DMS153 (cell line): ENCODE measurements around the gene NBEAL2.
"Not testable (repeated sequence)": the region's sequence is repeated elsewhere in the genome, so short reads cannot be mapped to it uniquely, and the experiment has no call there.

Experiments used
- DNase-seq: peaks from one replicate; lab custom pipeline; 2025; lab: John Stamatoyannopoulos, UW

NBEAL2 gene

DNA sequence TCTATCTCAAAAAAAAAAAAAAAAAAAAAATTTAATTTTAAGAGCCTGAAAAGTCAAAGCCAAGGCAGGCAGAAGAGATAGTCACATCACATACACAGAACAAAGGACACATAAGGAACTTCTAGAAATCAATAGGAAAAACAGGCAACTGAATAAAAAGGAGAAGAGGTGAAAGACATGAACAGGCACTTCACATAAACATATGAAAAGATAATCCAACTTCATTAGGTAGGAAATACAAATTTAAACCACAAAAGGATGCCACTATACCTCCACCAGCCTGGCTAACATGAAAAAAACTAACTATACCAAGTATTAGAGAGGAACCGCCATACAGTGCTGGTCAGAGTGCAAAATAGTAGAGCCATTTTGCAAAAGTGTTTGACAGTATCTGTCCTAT is 17.0 kb upstream of the NBEAL2 start:
- no peak for DNase-seq

DNA sequence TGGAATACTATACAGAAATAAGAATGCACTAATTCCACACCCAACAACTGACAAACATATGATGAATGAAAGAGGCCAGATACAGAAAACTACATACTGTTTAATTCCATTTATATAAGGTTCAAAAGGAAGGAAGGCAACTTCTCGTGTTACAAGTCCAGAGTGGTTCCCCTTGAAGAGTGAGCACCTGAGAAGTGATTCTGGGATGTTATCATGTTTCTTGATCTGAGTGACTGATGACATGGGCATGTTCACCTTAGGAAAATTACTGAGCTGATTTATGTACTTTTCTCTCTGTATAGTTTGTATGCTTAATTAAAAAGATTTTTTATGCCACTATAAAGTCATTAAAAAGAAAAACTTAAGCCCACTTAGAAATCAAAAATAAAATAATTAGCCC is 16.5 kb upstream of the NBEAL2 start:
- no peak for DNase-seq

DNA sequence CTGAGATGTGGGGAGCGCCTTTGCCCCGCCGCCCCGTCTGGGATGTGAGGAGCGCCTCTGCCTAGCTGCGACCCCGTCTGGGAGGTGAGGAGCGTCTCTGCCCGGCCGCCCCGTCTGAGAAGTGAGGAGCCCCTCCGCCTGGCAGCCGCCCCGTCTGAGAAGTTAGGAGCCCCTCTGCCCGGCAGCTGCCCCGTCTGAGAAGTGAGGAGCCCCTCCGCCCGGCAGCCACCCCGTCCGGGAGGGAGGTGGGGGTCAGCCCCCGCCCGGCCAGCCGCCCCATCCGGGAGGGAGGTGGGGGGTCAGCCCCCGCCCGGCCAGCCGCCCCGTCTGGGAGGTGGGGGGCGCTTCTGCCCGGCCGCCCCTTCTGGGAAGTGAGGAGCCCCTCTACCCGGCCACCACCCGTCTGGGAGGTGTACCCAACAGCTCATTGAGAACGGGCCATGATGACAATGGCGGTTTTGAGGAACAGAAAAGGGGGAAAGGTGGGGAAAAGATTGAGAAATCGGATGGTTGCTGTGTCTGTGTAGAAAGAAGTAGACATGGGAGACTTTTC is 15.4 kb upstream of the NBEAL2 start:
- DNase-seq: not testable (repeated sequence)

DNA sequence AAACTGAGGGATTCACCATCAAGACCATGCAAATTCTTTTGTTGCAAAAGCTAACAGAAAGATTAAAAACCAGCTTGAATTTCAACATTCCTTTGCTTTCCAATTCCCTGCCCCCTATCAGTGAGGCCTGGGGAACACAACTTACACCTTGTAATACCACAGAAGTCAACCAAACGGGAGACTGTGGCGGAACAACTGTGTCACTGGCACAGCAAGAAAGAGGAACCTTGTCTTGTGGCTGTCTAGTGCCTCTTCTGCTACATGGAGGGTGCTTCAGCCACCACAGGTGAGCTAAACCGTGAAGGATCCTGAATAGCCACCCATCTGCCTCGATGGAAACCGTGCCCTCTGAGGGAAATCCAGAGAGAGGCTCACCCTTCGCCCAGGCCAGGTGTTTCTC is 14.3 kb upstream of the NBEAL2 start:
- DNase-seq: no peak

DNA sequence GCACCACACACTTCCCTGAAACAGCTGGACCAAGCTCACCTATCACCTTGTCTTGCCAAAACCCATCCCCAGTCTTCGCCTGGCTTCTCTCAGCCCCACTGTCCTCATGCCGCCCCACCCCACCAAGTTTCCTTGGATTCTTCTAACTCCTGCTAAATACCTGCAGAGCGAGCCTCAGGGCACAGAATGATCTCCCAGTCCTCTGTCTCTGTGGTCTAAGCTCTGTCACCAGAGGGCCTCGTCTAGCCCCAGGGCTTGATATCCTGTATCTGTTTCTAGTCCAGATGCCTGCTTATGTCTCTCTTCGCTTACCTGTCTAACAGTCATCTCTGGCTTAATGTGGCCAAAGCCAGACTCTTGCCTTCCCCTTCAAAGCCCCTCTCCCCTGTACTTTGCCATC is 12.7 kb upstream of the NBEAL2 start:
- no peak for DNase-seq

DNA sequence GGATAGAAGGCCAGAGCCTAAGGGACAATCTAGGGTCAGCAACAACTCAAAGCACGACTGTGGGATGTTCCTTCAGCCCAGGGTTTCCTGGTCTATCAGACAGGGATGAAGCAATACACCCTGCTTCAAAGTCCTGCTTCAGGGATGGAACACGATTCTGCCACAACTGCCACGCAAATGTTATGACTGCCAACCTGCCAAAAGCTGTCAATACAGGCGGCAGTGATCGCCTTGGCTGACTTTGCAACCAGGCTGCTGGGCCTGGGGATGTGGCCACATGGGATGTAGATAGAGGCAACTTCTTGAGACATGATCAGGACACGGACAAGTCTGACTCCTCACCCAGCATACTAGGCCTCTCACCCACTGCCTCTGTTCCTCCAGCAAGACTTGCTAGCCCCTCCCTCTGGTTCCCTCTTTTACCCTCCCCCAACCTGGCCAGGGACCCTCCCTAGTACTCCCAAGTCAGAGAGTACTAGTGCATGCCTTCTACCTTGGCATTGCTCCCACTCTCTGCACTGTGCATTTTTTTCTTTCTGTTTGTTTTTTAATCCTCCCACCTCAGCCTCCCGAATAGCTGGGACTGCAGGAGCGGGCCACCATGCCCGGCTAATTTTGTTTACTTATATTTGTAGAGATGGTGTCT is 10.6 kb upstream of the NBEAL2 start:
- DNase-seq: no peak

DNA sequence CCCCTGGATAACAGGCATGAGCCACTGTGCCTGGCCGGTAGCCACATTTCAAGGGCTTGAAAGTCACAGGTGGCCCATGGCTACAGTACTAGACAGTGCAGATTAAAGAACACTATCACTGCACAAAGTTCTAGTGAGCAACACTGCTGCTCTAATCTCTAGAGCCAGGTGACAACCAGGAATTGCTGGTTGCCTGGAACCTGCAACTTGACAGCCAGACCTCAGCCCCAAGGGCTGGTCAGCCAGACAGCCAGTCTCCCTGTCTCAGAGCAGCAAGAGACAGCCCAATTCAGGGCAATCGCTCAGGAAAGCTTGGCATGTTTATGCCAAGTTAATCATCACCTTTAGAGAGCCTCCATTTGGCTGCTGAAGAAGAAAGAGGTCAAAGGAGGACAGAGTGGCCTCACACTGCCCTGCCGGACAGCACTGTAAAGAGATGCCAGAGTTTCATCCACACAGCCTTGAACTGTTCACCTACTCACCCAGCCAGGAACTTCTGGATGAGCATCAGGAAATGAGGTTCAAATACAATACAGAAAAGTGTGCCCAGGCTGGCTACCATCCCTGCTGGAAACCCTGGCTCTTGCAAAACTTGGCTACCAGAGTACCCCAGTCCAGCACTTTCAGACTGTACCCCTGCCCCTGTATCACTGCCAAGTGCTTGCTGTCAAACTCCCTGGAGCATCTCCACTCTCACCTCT is 8.9 kb upstream of the NBEAL2 start:
- no peak for DNase-seq

DNA sequence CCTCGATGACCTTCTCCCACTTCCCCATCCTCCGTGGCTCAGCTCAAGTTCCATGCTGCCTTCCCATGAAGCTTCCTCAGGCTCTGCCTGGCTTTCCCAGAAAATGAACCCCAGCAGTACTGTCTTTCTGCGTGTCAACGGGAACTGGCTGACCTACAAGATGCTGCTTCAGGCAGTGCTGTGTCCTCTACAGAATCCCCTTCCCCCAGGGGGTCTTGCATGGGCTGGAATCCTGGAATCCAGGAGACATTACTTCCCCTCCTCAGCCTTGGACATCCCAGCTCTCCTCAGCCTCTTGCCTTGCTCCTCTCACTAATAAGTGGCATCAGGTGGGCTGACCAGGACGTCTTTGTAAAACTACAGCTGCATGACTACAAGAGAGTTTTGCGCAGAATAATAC is 8.3 kb upstream of the NBEAL2 start:
- no peak for DNase-seq

DNA sequence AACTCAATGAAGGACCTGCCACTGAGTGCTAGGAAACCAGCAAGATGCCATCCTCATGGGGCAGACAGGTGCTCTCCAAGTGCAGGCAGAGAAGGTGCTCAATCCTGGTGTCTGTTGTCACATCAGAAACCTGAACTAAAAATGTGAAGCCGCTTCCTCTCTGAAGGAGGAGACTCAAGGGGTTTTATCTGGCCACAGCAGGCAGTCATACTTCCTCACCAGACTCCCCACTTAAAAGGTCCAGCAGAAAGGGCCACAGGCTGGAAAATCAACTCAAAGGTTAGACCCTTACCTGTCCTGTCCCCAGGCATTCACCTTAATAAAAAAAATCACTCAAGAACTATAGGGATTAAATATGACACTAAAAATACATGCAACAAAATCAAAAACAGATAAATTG is 7.7 kb upstream of the NBEAL2 start:
- no peak for DNase-seq

DNA sequence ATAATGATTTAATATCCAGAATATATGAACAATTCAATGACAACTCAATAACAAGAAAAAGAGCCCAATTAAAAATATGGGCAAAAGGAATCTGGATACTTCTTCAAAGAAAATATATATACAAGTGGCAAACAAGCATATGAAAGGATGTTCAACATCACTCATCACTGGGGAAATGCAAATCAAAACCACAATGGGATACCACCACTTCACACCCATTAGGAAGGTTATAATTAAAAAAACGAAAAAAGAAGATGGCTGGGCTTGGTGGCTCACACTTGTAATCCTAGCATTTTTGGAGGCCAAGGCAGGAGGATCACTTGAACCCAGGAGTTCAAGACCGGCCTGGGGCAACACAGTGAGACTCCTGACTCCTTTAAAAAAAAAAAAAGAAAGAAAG is 7.1 kb upstream of the NBEAL2 start:
- no peak for DNase-seq

DNA sequence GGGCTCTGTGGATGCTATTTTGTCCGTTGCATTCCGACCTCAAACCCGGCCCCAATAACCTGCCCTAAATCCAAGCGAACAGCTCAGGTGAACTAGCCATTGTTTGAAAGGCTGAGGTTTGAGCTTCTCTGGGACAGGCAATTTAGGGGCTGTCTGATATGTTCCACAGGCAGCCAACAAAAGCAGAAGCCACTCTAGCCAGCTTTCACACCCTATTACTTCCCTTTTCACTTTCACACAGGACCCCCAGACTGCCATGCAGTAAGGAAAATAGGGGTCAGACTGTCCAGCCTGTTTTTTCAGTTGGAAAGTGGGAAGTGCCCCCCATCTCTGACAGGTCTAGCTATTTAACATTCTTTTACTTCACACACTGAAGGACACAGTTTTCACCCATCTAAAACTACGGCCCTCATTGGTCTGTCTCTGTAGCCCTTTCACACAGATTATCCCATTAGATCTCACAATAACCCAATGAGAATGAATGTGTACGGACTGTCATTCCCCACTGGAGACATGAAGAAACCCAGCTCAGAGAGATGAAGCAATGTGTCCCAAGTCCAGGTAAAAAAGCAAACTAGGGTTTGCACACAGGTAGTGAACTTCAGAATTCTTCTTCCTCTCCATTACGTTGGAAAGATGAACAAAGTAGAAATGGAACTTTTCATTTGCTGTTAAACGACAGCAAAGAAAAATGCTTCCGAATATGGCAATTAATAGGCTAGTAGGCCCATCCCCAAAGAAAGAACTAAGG is 4.9 kb upstream of the NBEAL2 start:
- no peak for DNase-seq

DNA sequence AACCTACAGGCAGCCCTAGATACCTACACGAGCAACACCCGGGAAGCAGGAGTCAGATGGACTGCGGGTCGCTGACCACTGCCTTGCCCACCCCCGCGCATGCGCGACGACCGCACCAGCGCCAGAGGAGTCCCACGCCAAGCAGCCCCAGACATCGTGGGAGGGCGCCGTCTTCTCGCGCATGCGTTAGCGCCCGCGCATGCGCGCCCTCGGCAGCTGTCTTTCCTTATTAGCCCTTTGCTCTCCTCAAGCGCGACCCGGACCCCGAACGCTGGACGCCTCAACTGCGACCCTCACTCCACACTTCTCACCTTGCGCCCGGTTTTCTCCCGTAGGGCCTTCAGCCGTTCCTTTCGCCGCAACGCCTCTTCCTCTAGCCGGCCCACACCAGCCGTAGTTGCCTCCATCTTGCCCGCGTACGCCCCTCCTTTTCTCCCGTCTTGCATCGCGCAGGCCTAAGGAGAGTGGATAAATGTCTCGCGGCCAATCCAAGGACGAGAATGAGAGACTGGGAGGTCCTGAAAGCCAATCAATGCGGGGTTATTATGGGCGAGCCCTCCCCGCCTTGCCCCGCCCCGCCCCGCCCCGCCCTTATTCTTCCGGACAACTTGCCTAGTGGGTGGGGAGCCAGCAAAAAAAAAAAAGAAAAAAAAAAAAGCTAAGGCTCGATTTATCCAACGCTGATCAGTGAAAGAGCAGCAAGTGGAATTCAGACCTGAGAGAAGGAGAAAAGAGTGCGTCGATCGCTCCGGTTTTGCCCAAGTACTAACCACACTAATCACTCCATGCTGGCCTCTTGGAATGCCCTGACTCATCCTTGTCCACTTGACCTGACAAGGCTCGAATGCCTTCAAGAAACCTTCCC is 2.9 kb upstream of the NBEAL2 start, which contains the start of gene CCDC12:
TSS of gene CCDC12 (minus strand) at position 420 of the 865 bp plus-strand sequence. CDS start at position 407, 13 bp downstream.
- peak; percentile 89 for DNase-seq

DNA sequence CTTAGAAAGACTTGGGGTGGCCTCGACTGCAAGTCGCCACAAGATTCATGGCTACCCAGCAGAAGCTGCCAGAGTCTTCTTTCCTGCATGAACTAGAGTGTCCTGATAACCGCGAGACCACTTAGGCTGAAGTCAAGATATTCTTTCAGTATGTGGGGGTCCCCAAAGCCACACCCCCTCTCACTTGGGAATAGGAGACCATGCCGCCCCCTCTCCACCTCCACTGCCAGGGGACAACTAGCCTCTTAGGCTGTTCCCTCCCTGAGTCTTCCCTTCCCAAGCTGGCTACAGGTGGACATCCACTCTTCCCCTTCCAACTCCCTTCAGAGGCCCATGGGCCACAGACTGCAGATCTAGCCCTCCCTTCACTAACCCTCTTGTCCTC is 1.7 kb upstream of the NBEAL2 start:
- DNase-seq: no peak

DNA sequence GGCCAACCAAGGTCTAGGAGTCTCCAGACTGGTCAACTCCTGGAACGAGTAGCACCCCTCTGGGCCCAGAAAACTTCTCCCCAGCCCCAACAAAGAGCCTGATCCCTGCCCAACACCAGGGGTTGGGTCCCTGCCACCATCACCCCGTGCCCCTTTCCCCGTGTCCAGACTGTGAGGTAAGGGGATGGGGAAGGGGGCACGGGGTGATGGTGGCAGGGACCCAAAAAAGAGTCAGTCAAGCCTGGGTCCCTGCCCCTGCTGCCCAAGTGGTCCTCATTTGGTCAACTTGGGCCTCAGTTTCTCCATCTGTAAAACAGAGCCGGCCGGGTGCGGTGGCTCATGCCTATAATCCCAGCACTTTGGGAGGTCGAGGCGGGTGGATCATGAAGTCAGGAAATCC is 1.1 kb upstream of the NBEAL2 start:
- DNase-seq: no peak

DNA sequence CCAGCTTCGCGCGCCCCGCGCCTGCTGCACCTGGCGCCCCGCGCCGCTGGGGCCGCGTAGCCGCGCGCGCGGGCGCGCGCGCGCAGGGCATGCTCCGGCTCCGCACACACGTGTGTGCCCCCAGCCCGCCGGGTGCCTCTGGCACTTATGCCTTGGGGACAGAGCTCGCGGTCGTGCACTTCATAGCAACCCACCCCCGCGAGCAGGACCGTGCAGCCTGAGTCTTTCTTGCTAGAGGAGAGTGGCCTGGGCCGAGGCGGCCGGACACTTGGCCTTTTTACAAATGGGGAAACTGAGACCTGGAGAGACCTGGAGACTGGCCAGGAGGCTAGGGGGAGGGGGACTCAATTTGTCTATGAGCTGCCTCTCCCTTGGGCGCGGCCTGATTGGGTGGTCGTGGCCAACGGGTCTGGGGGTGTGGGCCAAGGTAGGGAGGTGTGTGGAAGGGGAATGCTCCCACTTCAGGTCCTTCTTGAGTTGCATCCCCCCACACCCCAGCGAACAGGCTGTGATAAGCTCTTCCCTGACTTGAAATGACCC is 562 bp downstream of the NBEAL2 start:
- DNase-seq: no peak

DNA sequence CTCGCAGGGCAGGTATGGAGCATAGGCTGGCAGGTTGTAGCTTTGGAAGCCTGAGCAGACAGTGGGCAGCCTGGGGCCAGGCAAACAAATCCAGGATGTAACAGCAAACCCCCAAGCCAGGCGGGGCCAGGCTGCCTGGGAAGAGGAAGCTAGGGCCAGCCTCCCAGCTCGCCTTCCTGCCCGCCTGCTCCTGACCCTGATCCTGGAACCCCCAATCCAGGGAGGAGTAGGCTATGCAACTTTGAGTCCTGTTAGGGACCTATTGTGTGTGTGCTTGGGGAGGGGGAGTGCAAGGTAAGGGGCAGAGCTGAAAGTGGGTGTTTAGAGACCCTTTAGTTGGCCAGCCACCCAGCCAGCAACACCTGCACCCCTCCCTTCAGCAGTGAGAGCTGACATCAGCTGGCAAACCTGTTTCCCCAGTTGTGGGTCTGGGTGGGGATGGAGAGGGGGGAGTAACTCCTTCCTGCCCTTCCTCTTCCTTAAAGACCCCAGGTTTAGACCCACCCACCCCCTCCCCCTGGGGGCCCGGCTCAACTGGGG is 2.5 kb downstream of the NBEAL2 start:
- peak; percentile 2 for DNase-seq

DNA sequence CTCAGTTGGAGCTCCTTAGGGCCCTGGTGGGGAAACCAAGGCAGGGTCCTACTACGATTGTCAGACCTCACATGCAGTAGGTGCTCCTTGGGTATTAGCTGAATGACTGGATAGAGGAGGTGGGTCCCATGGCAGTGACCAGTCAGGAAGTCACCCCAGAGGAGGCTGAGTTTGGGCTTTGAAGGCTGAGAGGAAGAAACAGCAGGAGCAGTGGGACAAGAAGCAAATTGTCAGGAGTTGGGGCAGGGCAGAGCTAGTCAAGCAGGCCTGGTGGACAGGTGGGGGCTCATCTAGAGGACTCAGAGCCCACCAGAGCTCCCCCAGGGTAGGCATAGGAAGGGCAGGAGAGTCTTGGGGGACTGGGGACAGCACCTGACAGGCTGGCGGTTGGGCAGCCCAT is 3.1 kb downstream of the NBEAL2 start:
- no peak for DNase-seq

DNA sequence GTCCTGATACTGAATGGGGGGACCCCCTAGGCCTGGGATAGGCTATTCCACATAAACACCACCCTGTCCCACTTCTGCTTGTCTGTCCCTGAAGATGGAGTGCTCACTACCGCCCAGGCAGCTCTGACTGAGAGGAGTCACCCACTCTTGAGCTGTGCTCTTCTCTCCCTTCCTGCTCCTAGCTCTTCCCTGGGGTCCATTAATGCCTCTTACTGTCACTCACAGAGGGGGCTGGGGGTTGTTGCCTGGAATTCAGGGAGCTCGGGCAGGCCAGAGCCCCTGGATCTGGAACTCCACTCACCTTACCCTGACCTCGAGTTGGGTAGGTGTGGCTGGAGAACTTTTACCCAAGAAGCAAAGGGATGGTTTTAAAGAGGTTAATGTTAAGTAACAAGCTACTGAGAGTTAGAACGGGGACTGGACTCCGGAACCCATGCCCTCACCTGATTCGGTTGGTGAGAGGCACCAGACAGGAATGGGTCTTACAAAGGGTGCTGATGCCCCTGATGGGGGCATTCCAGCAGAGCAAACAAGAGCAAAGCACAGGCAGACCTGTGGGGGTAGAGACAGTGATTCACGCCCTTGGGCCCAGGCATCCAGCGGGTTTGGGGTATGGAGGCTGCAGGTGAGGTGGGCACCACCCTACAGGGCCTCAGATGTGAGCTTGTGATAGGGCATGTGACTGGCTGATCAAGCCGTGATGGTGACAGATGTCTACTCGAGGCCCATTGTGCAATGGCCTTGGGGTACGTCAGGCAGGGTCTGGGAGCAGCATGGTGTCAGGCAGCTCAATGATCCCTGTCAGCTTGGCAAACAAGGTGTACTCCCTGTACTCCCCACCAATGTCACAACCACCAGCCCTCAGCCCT is 5.4 kb downstream of the NBEAL2 start:
- DNase-seq: no peak

DNA sequence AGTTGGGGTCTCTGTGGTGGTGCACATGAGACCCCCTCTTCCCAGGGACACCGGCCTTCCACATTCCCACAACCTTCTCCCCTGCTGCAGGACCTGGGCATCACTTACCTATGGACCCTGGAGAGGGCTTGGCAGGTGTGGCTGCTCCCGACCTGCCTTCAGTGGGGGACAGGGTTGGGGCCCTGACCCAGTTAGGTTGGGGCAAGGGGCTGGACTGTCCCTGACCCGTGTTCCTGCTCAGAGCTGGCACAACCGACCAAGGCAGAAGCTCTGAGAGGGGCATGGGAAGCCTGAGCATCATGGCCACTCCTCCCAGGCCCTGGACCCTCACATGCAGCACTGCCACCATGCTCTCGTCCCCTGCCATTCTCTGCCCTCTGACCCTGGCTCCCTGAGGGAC is 6.1 kb downstream of the NBEAL2 start:
- no peak for DNase-seq

DNA sequence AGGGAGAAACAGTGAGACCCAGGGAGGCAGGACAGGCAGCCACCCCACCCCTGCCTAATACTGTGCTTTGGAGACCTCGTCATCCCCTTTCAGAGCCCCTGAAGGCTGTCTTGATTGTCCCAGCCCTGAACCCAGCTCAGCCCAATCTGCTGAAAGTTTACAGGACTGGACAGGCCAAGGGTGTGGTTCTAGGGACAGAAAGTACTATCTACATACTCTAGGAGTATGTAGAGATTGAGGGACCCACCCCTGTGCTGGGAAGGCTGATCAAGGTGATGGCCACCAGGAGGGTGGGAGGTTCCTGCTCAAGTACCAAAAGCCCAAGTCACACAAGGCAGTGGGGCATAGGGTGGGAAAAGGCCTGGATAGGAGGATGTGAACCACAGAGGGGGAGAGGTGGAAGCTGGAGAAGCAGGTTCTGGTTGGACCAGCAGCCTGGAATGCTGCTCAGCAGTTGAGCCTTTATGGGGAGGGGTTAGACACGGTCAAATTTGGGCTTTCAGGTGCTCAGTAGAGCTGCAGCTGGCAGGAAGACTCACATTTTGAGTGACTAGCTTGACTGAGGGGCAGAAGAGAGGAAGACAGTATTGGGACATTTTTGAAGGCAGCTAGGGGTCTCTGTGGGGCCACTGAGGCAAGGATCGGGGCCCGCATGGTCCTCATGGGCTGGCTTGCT is 6.7 kb downstream of the NBEAL2 start:
- no peak for DNase-seq
